LNCaP clone FGC (cell line): ENCODE data around the gene STUB1.

Experiments used
- DNase-seq: peaks from one replicate; pipeline ENCODE4 v3.0.0-alpha.2; 2011; ENCODE audit warnings: low read depth
- H3K4me3 ChIP-seq: 2 replicates; pipeline ENCODE4 v1.5.1; 2011; ENCODE audit warnings: mild to moderate bottlenecking, low read depth, low read length, control low read depth
- CTCF ChIP-seq: IDR thresholded peaks from 2 replicates; pipeline ENCODE4 v1.5.1; 2012; ENCODE audit warnings: mild to moderate bottlenecking; ENCODE audit not compliant: control insufficient read depth, insufficient read depth; ENCODE audit errors: extremely low read depth

Gene STUB1

GRCh38 chr16:652454-653305 lies 27.5 kb upstream of the STUB1 start:
- H3K4me3 ChIP-seq, result no peak overlapping the region
- DNase-seq, result no peak
- TF ChIP-seq CTCF, result no peak

GRCh38 chr16:654034-654433 lies 26.2 kb upstream of the STUB1 start:
- no peak for TF ChIP-seq CTCF
- no peak for DNase-seq
- H3K4me3 ChIP-seq, result no peak overlapping the region

- no peak for TF ChIP-seq CTCF
- H3K4me3 ChIP-seq, result no peak overlapping the region
- no peak for DNase-seq
Observed at GRCh38 chr16:657487-657886, 22.7 kb upstream of the STUB1 start.

GRCh38 chr16:658679-659571 lies 21.3 kb upstream of the STUB1 start:
- no peak for DNase-seq
- no peak overlapping the region for H3K4me3 ChIP-seq
- no peak for TF ChIP-seq CTCF

GRCh38 chr16:659618-660017 lies 20.6 kb upstream of the STUB1 start:
- no peak overlapping the region for H3K4me3 ChIP-seq
- no peak for TF ChIP-seq CTCF
- no peak for DNase-seq

GRCh38 chr16:660132-660458 lies 20.1 kb upstream of the STUB1 start:
- TF ChIP-seq CTCF, result no peak
- no peak overlapping the region for H3K4me3 ChIP-seq
- DNase-seq, result no peak
